Vagina (tissue), 2 donors: ENCODE results near the gene SLC10A6. TPM values are rescaled to one million over a fixed set of nuclear protein-coding genes. Genes with fewer than 3 reads are reported as not detected.
A peak's percentile ranks its signal among the peaks of the same experiment; 100 is the strongest.

Experiments used
- DNase-seq, 2 donors: peaks; one replicate each; pipeline ENCODE4 v3.0.0-alpha.2; 2017; ENCODE audit errors: extremely low spot score in 2 of 2
- H3K27ac ChIP-seq: fragments of 200-600 bp; sonication (generic); one replicate; pipeline ENCODE4 v1.5.1; 2019
- H3K27me3 ChIP-seq: fragments of 200-600 bp; sonication (generic); one replicate; pipeline ENCODE4 v1.5.1; 2019
- H3K36me3 ChIP-seq, 2 donors: fragments of 200-600 bp; sonication (generic); one replicate each; pipeline ENCODE4 v1.5.1; 2017 to 2019
- H3K4me1 ChIP-seq: fragments of 200-600 bp; sonication (generic); one replicate; pipeline ENCODE4 v1.5.1; 2019
- H3K4me3 ChIP-seq, 2 donors: fragments of 200-600 bp; sonication (generic); 1 replicate in 1 of 2; 2 replicates in 1 of 2; pipeline ENCODE4 v1.5.1; 2016 to 2019
- H3K9me3 ChIP-seq: fragments of 200-600 bp; sonication (generic); one replicate; pipeline ENCODE4 v1.5.1; 2019
- POLR2A ChIP-seq, 2 donors: fragments of 450-650 bp; IDR thresholded peaks; one replicate each; pipeline ENCODE4 v1.6.1; 2017; ENCODE audit warnings: antibody characterized with exemption in 2 of 2, mild to moderate bottlenecking in 2 of 2, moderate library complexity in 2 of 2
- POLR2AphosphoS5 ChIP-seq, 2 donors: sonication (generic); formaldehyde crosslinking; IDR thresholded peaks; one replicate each; pipeline ENCODE4 v1.9.0; 2017; ENCODE audit warnings: antibody characterized with exemption in 2 of 2, mild to moderate bottlenecking in 2 of 2, low read depth in 1 of 2; ENCODE audit not compliant: insufficient read depth in 1 of 2
- intact Hi-C: fragments of 100-400 bp; cut with DNase I; formaldehyde crosslinking; loops from one replicate; pipeline ENCODE4 v1.15.1; 2023
- total RNA-seq: library from RNA; depleted of rRNA; stranded (reverse); fragments of >200 nt; gene quantifications from one replicate; pipeline ENCODE4 v1.2.3, GENCODE V29; 2016
- TF ChIP-seq, protein P1 (sequence below), 3 experiments: fragments of 450-650 bp in 2 of 3; fragments of 200-600 bp in 1 of 3; sonication (generic) in 1 of 3; IDR thresholded peaks; one replicate each; pipeline ENCODE4 v1.5.1; 2017 to 2019; ENCODE audit warnings: antibody characterized with exemption in 3 of 3, mild to moderate bottlenecking in 2 of 3, moderate library complexity in 2 of 3

Gene SLC10A6
- total RNA-seq, 1 donor from 2014 or later, result 28.2 TPM

DNA sequence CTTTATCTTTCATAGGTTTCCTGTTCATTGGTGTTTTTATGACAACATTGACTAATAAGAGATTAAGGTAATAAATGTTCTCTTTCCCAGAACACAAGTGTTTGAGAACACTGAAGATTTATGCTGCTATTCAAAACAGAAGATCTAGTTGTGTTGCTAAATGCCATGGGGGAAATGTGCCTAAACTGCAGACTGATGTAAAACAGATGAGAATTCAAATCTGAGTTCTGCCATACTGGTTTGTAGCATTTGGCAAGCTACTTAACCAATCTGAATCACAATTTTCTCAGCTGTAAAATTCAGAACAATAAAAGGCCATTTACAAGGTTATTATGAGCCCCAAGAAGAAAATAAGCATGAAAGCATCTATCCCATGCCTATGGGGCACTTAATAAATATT is 2.3 kb downstream of the SLC10A6 start:
- Histone ChIP-seq H3K27me3 (no peaks in the 10 kb centered on the region), H3K9me3 (no peaks in the 10 kb centered on the region), H3K27ac (peak overlapping the region; percentile 72), H3K4me1 (peaks cover 41% of the 10 kb centered on the region), H3K4me3 (peak overlapping the region in 1 of 2 donors; percentile 32), H3K36me3 (no peaks in the 10 kb centered on the region)
- intact Hi-C loops, result no loop called here
- peak in 1 of 2 donors; percentile 59 for TF ChIP-seq POLR2AphosphoS5 (IDR thresholded peaks at IDR 0.05; ENCODE audit: insufficient read depth in 1 of 2, low read depth in 1 of 2)
- TF ChIP-seq, protein P1, sequence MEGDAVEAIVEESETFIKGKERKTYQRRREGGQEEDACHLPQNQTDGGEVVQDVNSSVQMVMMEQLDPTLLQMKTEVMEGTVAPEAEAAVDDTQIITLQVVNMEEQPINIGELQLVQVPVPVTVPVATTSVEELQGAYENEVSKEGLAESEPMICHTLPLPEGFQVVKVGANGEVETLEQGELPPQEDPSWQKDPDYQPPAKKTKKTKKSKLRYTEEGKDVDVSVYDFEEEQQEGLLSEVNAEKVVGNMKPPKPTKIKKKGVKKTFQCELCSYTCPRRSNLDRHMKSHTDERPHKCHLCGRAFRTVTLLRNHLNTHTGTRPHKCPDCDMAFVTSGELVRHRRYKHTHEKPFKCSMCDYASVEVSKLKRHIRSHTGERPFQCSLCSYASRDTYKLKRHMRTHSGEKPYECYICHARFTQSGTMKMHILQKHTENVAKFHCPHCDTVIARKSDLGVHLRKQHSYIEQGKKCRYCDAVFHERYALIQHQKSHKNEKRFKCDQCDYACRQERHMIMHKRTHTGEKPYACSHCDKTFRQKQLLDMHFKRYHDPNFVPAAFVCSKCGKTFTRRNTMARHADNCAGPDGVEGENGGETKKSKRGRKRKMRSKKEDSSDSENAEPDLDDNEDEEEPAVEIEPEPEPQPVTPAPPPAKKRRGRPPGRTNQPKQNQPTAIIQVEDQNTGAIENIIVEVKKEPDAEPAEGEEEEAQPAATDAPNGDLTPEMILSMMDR (IDR thresholded peaks at IDR 0.05), result no peak
- DNase-seq, result no peak

DNA sequence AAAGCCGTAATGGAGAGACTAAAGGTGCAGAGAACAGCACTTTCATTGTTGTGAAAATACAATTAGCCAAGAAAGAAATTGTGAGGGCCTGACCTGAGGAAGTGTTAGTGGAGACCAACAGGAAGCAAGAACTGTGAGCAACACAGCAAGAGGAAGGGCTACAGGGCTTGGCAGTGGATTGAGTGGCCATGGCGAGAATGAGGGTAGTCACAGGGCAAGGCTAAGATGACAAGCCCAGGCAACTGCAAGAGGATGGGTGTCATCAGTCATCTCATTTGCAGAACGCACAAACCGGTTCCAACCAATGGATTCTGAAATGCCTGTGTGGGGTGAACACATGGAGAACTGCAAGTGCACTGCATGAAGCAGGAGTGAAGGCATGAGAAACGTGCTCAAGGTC is 3.6 kb downstream of the SLC10A6 start:
- H3K4me1 ChIP-seq, result peaks cover 41% of the 10 kb centered on the region
- no peaks in the 10 kb centered on the region for H3K27me3 ChIP-seq
- DNase-seq, result no peak
- intact Hi-C loops, result no loop called here
- no peak overlapping the region for H3K4me3 ChIP-seq
- TF ChIP-seq, protein P1 (IDR thresholded peaks at IDR 0.05), result no peak
- TF ChIP-seq POLR2A (IDR thresholded peaks at IDR 0.05) (no peak), POLR2AphosphoS5 (IDR thresholded peaks at IDR 0.05; ENCODE audit: insufficient read depth in 1 of 2, low read depth in 1 of 2) (no peak)
- no peaks in the 10 kb centered on the region for H3K9me3 ChIP-seq
- H3K36me3 ChIP-seq, result no peaks in the 10 kb centered on the region
- H3K27ac ChIP-seq, result peak overlapping the region; percentile 14

DNA sequence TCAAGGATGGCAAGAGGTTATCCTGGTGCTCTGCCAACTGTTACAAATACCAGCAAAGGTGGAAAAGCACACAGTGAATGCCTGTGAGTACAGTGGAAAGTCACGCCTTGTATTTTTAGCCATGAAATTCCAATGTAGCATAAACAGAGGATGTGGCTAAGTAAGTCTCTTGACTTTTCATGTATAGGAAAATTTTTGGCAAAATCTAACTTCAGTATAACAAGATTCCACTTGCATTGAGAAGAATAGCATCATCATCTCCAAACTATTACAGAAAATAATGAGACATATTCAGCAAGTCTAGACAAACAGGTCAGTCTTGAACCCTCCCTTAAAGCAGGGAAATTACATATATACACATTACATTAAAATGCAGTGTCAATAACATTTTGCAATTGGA is 7.9 kb downstream of the SLC10A6 start:
- DNase-seq, result no peak
- no peak overlapping the region for H3K27ac ChIP-seq
- H3K4me3 ChIP-seq, result no peak overlapping the region
- intact Hi-C loops, result no loop called here
- TF ChIP-seq, protein P1 (IDR thresholded peaks at IDR 0.05), result no peak
- TF ChIP-seq POLR2AphosphoS5 (IDR thresholded peaks at IDR 0.05; ENCODE audit: insufficient read depth in 1 of 2, low read depth in 1 of 2), result peak in 1 of 2 donors; percentile 47
- no peaks in the 10 kb centered on the region for H3K9me3 ChIP-seq
- H3K27me3 ChIP-seq, result no peaks in the 10 kb centered on the region
- H3K4me1 ChIP-seq, result peaks cover 35% of the 10 kb centered on the region
- H3K36me3 ChIP-seq, result no peaks in the 10 kb centered on the region

DNA sequence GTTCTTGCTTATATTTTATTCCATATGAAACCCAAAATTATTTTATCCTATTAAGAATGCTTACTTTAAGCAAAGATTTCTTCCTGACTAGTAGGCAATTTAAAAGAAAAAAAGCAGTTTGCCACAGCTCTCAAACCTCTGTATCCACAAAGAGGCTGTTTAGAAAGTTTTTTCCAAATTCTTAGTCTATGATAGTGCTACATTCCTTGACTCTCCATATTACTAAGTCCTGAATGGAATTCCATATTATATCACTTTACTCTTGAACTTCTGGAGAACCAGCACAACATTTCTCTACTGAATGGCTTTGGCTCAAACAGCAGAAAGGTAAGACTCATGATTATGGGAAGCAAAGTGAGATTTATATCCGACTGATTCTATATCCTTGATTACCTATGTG is 8.3 kb downstream of the SLC10A6 start:
- Histone ChIP-seq H3K27ac (no peak overlapping the region), H3K27me3 (no peaks in the 10 kb centered on the region), H3K36me3 (no peaks in the 10 kb centered on the region), H3K4me3 (no peak overlapping the region), H3K4me1 (peaks cover 30% of the 10 kb centered on the region), H3K9me3 (no peaks in the 10 kb centered on the region)
- TF ChIP-seq POLR2AphosphoS5 (IDR thresholded peaks at IDR 0.05; ENCODE audit: insufficient read depth in 1 of 2, low read depth in 1 of 2) (no peak), POLR2A (IDR thresholded peaks at IDR 0.05) (no peak)
- TF ChIP-seq, protein P1 (IDR thresholded peaks at IDR 0.05), result no peak
- DNase-seq, result no peak
- intact Hi-C loops, result no loop called here

DNA sequence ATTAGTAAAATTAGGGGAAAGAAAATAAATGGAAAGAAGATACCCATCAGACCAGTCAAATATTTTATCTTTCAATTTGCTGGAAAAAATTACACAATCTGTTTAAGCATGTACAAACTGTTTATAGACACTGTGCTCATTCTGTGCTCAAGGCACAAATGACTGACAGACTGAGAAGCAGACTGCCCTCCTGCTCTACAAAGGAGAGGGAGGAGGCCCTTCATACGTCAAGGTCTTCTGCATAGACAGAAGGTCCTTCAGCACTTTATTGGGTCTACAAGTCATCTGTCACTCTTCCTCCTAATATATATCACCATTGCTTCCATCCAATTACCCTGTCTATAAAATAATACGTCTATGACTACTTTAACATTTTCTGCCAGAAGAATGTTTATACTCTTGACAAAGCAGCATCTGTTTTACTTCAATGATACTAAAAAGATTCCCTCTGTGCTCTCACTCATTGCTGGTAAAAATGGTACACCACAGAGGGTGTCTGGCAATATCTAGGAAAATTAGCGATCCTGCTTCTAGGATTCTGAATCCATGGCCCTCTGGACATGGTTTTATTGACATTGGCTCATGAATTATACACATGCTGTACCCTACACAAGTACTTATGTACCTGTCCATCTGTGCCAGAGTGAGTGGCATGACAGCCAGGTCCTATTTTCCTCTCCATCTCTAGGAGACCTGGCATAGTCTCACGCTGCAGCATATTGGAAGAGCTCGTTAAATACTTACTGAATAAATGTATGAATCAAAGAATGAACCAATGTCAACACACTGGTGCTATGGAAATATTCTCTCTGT is 11.3 kb downstream of the SLC10A6 start:
- Histone ChIP-seq H3K36me3 (no peaks in the 10 kb centered on the region), H3K4me1 (peaks cover 14% of the 10 kb centered on the region), H3K27me3 (no peaks in the 10 kb centered on the region), H3K4me3 (no peak overlapping the region), H3K27ac (peak overlapping the region; percentile 76), H3K9me3 (no peaks in the 10 kb centered on the region)
- TF ChIP-seq POLR2AphosphoS5 (IDR thresholded peaks at IDR 0.05; ENCODE audit: insufficient read depth in 1 of 2, low read depth in 1 of 2) (peak in 1 of 2 donors; percentile 19), POLR2A (IDR thresholded peaks at IDR 0.05) (no peak)
- TF ChIP-seq, protein P1 (IDR thresholded peaks at IDR 0.05), result no peak
- intact Hi-C loops, result no loop called here
- no peak for DNase-seq
